HG02588 (cell line): ENCODE measurements around the gene CBR3.

Experiments
- ATAC-seq: cut with Tn5 transposase; IDR thresholded peaks from one replicate; pipeline ENCODE4 v1.9.1; 2021; ENCODE audit warnings: mild to moderate bottlenecking, moderate library complexity; ENCODE audit not compliant: unreplicated experiment

CBR3 gene

GRCh38 chr21:36149788-36150711, 15.2 kb downstream of the CBR3 start:
- no peak for ATAC-seq

GRCh38 chr21:36155603-36156338, 20.9 kb downstream of the CBR3 start:
- no peak for ATAC-seq

GRCh38 chr21:36156339-36156814, 21.5 kb downstream of the CBR3 start:
- ATAC-seq = peak; percentile 88

GRCh38 chr21:36156815-36157670, 22.2 kb downstream of the CBR3 start, which contains the start of gene DOP1B:
DOP1B (plus strand) TSS chr21:36156824; CDS start chr21:36164734, 7,910 bp downstream.
- ATAC-seq = peak; percentile 30

GRCh38 chr21:36159356-36159921, 24.6 kb downstream of the CBR3 start:
- no peak for ATAC-seq

GRCh38 chr21:36160850-36161178, 25.9 kb downstream of the CBR3 start:
- ATAC-seq = no peak

- ATAC-seq = no peak
Measured at GRCh38 chr21:36162631-36163030, 27.8 kb downstream of the CBR3 start.

- no peak for ATAC-seq
Measured at GRCh38 chr21:36163750-36164741, 29.2 kb downstream of the CBR3 start.

GRCh38 chr21:36165356-36165755, 30.5 kb downstream of the CBR3 start:
- ATAC-seq = no peak

- no peak for ATAC-seq
Measured at GRCh38 chr21:36166705-36167104, 31.8 kb downstream of the CBR3 start.

GRCh38 chr21:36167541-36167940, 32.7 kb downstream of the CBR3 start:
- no peak for ATAC-seq

GRCh38 chr21:36169470-36170128, 34.7 kb downstream of the CBR3 start:
- ATAC-seq = no peak

GRCh38 chr21:36170823-36171222, 35.9 kb downstream of the CBR3 start:
- no peak for ATAC-seq

- ATAC-seq = no peak
Measured at GRCh38 chr21:36171336-36171735, 36.5 kb downstream of the CBR3 start.

- no peak for ATAC-seq
Measured at GRCh38 chr21:36171741-36172331, 37.0 kb downstream of the CBR3 start.

- ATAC-seq = no peak
Measured at GRCh38 chr21:36174780-36175179, 39.9 kb downstream of the CBR3 start.

GRCh38 chr21:36175771-36176565, 41.1 kb downstream of the CBR3 start:
- no peak for ATAC-seq

GRCh38 chr21:36178349-36178748, 43.5 kb downstream of the CBR3 start:
- ATAC-seq = no peak
